M059J (cell line): ENCODE data around the gene MLH3. TPM values are rescaled to one million over a fixed set of nuclear protein-coding genes. Genes with fewer than 3 reads are reported as not detected.

Experiments
- DNase-seq: peaks from one replicate; pipeline ENCODE4 v3.0.0-alpha.2; 2012; ENCODE audit warnings: low read depth
- total RNA-seq: library from RNA; depleted of rRNA; stranded (reverse); fragments of >200 nt; shearing (Covaris generic); gene quantifications from 2 replicates; pipeline ENCODE4 v1.2.3, GENCODE V29; 2014

Gene MLH3
- total RNA-seq, 1 experiment from 2014 or later: 12.4 TPM

DNA sequence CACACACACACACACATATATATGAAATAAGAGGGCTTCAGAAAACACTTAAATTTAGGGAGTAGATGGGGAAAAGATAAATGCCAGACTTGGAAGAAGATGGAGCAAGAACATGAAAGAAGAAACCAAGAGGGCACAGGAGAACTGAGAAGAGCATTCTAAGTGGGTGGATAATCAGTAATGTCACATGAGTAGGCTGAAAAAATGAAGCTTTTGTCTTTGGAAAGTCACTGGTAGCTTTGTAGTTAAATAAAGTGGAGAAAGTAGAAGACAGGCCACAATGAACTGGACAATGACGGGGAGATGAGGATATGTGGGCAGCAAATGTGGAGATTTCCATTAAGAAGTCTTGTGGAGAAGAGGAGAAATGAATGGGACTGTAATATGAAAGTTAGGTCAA is 15.9 kb upstream of the MLH3 start:
- no peak for DNase-seq

DNA sequence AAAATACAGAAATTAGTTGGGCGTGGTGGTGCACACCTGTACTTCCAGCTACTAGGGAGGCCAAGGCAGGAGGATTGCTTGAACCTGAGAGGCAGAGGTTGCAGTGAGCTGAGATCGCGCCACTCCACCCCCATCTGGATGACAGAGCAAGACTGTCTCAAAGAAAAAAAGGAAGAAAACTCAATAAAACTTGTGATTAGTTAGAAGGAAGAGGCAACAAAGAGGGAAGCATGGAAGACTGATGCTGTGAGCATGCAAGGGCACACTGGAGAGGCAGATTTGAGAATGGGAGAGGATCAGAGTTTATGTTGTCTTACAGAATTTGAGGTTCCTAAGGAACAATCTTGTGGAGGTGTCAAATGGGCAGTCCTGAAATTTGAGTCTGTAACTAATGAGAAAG is 15.4 kb upstream of the MLH3 start:
- DNase-seq: no peak

DNA sequence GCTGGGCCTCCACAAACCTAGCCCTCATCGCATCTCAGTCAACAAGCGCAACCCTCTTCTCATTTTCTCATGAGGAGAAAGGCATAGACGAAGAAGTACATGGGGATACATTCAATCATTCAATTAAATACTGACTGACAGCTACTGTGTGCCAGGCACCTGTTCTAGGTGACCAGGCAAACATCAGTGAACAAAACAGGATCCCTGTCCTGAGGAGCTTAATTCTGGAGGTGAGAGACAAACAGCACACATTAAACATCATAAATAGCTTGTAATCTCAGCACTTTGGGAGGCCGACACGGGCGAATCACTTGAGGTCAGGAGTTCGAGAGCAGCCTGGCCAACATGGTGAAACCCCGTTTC is 12.9 kb upstream of the MLH3 start:
- DNase-seq: no peak

DNA sequence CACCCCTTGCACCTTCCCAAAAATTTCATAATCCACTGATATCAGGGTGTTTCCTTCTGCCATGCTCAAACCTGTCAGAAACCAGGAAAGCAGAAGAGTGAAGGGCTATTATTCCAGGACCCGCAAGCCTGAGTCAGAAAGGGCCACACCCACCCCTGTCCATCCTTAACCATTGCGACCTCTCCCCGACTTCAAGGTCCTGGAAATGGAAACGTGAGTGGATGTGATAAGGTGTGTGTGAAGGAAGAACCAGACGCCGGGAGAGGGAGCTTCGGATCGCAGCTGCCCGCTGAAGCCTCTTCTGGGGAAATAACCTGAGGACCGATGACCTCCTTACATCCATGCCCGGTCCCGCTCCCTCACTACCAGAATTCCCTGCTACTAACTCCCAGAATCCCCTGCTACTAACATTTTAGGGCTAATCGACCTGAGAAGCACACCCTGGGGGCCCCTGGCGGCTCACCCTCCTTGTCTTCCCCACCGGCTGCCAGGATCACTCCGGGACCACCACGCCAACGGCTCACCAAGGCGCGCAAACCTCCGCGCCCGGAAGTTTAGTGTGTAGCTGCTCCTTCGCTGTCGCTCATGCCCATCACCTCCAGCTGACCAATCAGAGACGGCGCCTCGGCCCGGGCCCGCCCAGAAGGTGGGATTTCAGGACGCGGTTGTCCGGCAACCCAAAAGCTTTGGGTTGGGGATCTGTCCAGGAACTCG is 12.4 kb upstream of the MLH3 start, which contains the start of gene ACYP1:
ACYP1 (minus strand) TSS at position 534 of the 714 bp plus-strand sequence; CDS start at position 63, 471 bp downstream.
- DNase-seq: peak; percentile 88

DNA sequence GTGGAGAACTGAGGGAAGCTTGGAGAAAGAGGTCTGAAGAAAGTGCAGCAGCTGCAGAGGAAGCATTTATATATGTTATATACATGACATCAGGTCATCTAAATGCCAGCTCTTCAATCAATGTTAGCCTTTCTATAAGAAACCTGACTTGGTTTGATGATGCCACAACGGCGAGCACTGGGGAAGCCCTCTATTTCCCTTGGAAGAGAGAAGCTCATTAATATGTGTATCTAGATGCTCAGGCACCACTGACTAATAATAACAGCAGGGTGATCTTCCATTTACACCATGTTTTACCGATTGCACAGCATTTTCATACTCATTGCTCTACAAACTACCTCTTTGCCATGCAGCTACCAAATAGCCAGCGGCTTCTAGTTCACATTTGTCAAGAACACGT is 11.7 kb upstream of the MLH3 start:
- DNase-seq: peak; percentile 23

DNA sequence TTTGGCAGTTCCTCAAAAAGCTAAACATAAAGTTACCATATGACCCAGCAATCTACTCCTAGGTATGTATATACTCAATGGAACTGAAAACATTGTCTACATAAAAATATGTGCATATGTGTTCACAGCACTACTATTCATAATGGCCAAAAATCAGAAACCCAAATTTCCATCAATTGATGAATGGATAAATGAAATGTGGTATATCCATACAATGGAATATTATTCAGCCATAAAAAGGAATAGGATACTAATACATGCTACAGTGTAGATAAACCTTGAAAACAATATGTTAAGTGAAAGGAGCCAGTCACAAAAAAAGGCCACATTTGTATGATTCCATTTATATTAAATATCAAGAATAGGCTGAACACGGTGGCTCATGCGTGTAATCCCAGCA is 9.2 kb upstream of the MLH3 start:
- DNase-seq: no peak

DNA sequence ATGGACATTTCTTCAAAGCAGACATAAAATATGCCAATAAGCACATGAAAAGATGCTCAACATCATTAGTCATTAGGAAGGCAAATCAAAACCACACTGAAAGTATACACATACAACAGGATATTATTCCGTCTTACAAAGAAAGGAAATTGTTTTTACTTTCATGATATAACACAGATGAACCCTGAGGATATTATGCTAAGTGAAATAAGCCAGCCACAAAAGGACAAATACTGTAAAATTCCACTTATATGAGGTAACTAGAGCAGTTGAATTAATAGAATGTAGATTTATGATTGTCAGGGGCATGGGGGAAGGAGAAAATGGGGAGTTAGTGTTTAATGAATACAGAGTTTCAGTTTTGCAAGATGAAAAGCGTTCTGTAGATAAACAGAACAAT is 8.4 kb upstream of the MLH3 start:
- DNase-seq: peak; percentile 83

DNA sequence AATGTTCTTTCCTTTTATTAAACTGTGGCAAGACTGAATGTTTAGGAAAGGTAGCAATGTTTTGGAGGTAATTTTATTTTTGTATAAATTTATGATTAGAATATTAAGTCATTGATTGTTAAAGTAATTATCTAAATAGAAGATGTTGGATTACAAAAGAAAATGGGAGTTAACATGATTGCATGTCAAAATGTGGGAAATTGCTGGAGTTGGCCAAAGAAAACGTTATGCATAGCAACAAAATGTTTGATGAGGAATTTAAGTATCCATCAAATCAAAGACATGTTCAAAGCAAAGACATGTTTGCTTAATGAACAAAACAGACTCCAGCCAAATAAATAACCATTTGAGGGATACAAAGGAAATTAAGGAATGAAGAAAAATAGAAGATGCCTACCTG is 3.2 kb upstream of the MLH3 start:
- DNase-seq: no peak

DNA sequence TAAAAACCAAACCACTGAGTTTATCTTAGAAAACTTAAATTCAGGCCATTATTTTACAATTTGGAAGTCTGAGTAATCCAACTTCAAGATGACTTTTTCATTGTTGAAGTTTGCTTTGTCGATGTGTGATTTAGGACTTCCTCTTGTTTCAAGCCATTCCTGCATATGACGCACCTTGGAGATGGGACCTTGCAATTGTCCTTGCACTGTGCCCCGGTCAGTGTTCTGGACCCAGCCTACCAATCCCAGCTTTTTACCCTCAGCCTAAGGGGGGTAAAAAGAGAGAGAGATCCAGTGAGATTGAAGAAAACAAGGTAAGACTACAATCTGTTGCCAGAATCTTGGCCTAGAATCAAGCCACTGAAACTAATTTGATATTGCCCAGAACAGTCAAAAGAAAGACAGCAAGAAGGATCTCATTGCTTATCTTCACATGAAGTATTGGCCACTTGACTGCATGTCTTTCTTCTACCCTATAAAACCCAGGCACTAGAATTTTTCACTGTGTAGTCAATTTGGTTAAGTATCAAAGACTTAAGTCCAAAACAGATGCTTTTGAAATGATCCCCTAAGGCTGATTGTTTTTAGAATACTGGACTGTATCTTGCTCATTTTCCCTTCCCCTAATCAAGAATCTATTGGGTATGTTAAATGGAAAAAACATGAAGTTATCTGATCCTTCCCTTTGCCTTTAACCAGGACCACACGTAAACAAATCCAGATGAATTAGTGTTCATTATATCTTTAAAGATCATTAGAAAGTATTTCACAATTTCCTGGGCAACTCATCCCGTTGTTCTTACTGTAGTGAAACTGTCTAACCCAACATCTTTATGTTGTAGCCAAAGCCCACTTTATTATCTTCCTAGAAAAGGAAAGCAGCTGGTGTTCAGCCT is 2.4 kb upstream of the MLH3 start:
- peak; percentile 19 for DNase-seq

DNA sequence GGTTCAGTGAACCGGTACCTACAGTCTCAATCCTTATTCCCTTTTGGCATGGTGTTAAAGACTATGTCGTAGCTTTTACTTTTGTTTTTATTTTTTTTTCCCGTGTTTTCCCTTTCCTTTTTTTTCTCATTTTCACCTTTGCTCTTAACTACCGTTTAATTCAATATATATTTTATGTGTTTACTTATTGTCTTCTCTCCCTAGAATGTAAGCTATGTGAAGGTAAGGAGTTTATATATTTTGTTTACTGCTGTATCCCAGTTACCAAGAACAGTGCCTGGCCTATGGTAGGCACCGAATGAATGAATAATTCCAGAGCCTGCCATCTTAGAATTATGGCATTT is 261 bp upstream of the MLH3 start:
- DNase-seq: no peak

DNA sequence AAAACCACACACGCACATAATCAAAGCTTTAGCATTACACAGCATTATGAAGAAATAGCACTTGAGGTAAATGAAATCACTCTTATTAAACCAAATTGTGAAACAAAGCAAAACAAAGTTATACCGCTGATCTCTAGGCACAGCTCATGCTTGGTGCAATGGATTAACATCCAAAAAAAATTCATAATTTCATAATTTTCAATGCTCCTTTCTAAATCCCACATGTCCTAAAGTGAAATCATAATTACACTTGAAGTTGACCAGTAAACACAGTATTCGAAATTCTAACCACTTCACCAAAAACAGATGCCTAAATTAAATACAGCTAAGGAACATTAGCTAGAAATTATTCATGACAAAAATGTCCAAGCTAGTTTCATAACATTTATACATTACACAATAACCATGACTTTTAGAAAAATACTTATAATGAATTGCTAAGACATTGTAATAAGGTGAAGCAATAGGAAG is 1.5 kb downstream of the MLH3 start:
- no peak for DNase-seq

DNA sequence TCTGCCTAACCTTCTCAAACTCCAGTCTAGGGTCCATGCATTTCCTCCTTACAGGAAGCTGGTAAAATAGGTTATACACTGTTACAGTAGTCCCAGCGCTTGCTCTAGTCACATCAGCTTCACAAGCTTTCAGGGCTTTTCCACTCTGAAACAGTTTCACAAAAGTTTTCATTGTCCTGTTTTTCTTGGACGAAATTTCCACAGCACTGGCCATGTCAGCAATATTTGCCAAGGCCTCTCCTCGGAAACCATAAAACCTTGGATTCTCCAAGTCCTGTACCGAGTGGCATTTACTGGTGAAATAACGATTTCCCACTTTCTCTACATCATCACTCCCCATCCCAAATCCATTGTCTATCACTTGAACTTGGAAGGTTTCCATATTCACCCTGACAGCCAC is 2.1 kb downstream of the MLH3 start:
- no peak for DNase-seq

DNA sequence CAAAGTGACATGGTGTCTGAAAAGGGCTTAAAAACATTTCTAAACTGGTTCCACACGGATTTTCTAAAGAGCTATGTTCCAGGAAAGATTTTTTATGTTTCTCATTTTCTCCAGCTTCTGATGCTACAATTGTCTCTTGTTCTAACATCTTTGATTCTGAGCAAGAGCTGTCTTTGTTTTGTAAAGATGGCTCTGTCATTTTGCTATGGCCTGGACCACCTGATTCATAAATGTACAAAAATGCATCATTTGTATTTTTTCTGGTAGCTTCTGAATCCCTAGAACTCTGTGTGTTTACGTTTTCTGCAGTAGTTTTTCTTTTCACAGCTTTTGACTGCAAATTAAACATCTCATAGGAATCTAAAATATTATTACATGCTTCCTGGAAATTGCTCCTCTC is 3.2 kb downstream of the MLH3 start:
- DNase-seq: no peak

DNA sequence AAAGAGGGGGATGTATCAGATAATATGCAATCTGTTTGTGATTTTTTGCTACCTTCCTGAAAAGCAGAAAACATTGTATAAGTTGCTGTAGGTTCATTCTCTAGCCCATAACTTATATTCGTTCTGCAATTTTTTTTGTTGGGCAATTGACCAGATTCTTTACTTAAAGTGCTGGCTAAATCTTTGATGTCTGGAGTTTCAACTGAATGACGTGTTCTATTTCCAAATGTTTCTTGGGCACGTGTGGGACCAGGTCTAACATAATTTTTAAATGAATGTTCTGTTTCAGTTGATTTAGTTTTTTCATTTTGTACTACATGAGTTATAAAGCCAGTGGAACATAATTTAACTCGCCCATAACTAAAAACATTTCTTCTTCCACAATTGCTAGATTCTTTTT is 3.8 kb downstream of the MLH3 start:
- DNase-seq: no peak

DNA sequence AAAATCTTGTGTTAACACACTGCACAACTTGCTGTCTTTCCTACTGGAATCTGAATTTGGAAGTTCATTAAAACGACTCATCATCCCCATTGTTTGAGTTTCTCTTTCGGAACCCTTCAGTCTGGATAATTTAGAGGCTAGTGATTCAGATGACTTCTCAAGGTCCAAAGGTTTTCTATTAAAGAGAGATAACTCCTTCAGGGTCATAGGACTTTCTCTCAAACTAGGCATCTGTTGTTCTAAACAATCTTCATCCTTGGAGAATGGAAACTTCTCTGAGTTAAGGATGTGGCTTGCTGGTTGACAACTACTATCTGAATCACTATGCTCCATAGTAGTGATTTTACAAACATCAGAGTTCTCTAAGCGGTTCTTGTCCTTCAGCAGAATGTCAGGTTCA is 4.4 kb downstream of the MLH3 start:
- DNase-seq: peak; percentile 64

DNA sequence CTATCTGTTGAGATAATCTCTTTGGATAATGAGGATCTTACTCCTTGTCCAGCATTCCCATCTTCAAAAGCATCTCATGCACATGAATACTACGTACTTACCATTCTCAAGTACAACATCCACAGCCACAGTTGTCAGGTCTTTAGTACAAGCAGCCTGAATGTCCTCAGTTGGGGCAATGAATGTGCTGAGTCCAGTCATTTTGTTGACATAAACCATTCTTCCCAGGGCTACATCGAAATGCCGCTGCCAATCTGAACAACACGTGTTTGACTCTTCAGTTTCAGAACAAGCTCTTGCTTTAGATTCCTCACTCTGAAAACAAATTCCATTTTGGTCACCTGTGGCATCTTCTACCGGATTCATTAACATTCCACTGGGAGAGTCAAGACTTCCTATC is 5.0 kb downstream of the MLH3 start:
- DNase-seq: no peak

DNA sequence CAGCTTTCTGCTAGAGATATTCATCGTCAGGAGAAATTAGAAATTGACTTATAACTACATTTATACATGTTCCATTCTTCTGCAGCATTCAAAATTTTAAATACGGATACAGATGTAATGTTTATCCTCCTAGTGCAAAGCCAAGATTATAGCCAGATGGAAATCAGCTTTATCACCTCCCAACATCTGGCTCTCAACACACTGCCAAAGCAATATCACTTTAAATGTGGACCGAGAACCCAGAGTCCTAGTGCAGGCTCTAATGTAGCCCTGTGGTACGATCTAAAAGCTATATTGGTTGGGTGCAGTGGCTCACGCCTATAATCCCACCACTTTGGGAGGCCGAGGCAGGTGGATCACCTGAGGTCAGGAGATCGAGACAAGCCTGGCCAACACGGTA is 6.5 kb downstream of the MLH3 start:
- DNase-seq: no peak

DNA sequence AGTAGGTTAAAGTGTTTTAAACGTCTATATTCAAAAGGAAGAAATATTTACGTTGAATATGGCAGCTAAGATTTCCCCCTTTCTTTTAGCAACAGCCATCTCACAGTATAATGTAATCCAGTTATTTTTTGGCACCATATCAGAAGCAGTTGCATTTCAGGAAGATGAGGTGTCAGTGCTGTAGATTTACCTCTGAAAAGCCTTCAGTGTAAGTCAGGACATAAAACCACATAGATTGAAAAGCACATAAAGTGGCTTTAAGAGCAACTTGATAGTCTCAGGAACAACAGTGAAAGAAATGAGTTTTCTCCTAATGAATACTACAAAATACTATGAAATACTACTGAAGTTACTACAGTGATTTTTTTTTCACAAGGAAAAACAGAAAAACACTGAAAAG is 6.9 kb downstream of the MLH3 start:
- peak; percentile 77 for DNase-seq

DNA sequence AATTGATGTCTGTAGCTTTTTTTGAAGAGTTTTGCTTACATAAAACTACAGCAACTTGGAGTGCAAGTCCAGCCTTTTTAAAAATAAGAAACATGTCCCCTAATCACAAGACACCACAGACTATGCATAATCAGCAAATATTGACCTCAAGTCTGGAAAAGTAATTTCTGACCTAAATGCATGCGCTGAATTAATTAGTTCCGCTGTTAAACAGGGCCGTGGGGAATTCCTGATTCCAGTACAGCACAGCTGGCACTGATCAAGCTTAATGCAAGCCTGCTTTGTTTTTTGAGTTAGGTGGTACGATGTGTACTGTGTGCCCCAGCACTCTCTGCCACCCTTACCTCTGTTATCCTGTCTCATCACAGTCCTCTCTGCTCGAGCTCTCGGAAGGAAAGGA is 9.2 kb downstream of the MLH3 start:
- peak; percentile 21 for DNase-seq

DNA sequence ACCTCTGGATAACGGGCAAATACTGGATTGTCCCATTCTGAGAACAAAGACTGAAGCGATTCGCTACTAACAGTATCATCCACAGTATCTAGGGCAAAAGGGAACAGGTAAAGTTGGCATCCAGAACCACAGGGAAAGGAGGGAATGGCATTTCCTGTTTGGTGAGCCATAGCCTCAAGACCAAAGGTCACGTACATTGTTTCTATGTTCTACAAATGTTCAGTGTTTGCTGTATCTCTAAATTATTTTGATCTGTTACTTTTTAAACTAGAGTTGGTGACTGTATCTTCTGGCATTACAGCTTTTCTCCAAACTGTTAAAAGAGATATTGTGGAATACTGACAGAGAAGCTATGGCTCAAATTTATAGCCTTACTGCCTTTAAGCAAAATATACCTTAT is 9.7 kb downstream of the MLH3 start:
- DNase-seq: peak; percentile 52

DNA sequence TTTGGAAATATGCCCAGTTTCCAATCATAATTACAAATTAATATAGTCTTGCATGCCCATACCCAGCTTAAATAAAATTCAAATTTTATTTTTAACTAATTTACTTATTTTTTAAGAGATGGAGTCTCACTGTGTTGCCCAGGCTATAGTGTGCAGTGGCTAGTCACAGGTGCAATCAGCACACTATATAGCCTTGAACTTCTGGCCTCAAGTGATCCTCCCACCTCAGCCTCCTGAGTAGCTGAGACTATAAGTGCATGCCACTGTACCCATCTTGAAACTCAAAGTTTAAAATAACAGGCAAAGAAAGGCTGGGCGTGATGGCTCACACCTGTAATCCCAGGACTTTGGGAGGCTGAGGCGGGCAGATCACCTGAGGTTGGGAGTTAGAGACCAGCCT is 10.3 kb downstream of the MLH3 start:
- no peak for DNase-seq

DNA sequence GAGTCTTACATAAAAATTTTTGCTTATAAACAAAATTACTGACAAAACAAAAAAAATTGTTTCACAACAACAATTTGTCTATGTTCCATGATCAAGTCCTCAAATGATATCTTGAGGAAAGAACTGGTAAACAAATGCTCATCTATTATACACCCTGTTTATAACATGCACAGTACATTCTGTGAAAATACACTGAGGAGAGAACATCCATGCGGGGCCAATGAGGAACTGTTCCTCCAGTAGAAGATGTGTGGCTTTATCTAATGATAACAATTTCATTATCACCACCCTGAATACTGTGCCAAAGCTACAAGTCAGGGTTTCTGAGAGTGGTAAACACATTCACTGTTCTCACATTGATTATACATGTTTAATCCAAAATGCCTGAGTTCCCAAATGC is 10.8 kb downstream of the MLH3 start:
- DNase-seq: no peak

DNA sequence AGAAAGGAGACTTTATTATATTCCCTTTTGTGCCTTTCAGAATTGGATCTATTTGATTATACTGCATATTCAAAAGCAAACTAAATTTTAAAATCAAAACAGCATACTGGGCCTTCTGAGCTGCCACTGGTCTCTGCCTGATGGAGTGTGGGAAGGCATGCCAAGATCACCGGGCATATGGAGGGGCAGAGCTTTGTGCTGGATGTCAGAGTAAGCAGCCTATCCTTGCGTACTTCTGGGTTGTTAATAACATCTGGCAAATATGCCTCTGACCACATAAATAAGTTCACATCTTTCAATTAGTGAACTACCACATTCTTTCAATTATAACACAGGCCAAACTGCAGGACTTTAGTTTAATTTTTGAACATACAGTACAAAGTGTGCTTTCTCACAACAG is 18.3 kb downstream of the MLH3 start:
- DNase-seq: no peak
